Endodermal cell (in vitro differentiated cells): ENCODE measurements around the gene CAND1. TPM values are rescaled to one million over a fixed set of nuclear protein-coding genes. Genes with fewer than 3 reads are reported as not detected.

ENCODE experiments used
- DNase-seq: peaks from one replicate; pipeline ENCODE4 v3.0.0-alpha.2; 2017
- H3K27ac ChIP-seq: 2 replicates; pipeline ENCODE4 v1.5.1; 2013; ENCODE audit warnings: mild to moderate bottlenecking, low read depth, low read length, moderate library complexity
- H3K27me3 ChIP-seq: 2 replicates; pipeline ENCODE4 v1.6.1; 2013; ENCODE audit warnings: mild to moderate bottlenecking, low read length, moderate library complexity; ENCODE audit not compliant: insufficient read depth, control insufficient read depth, poor library complexity, severe bottlenecking
- H3K36me3 ChIP-seq: 2 replicates; pipeline ENCODE4 v1.7.0; 2013; ENCODE audit warnings: mild to moderate bottlenecking, low read length, moderate library complexity; ENCODE audit not compliant: control insufficient read depth, insufficient read depth
- H3K4me1 ChIP-seq: one replicate; pipeline ENCODE4 v1.7.0; 2013; ENCODE audit warnings: low read length; ENCODE audit not compliant: control insufficient read depth, insufficient read depth
- H3K4me3 ChIP-seq: 2 replicates; pipeline ENCODE4 v1.5.1; 2013; ENCODE audit warnings: mild to moderate bottlenecking, low read length, moderate library complexity
- H3K9ac ChIP-seq: 2 replicates; pipeline ENCODE4 v1.6.1; 2013; ENCODE audit warnings: mild to moderate bottlenecking, low read length, moderate library complexity; ENCODE audit not compliant: poor library complexity, severe bottlenecking; ENCODE audit errors: extremely low read depth
- H3K9me3 ChIP-seq: 2 replicates; pipeline ENCODE4 v1.6.1; 2013; ENCODE audit warnings: mild to moderate bottlenecking, low read length, moderate library complexity; ENCODE audit not compliant: control insufficient read depth
- H3K27ac Mint-ChIP-seq: 2 replicates; pipeline ENCODE4 v1.8.0; 2020; ENCODE audit warnings: mixed read lengths
- H3K27me3 Mint-ChIP-seq: 2 replicates; pipeline ENCODE4 v1.8.0; 2021; ENCODE audit warnings: mild to moderate bottlenecking, mixed read lengths; ENCODE audit not compliant: insufficient read depth
- H3K36me3 Mint-ChIP-seq: 2 replicates; pipeline ENCODE4 v1.8.0; 2020; ENCODE audit warnings: low read depth, mixed read lengths
- H3K4me1 Mint-ChIP-seq: 2 replicates; pipeline ENCODE4 v1.8.0; 2020; ENCODE audit warnings: mixed read lengths
- H3K4me3 Mint-ChIP-seq: 2 replicates; pipeline ENCODE4 v1.8.0; 2020; ENCODE audit warnings: mild to moderate bottlenecking, moderate library complexity, mixed read lengths
- H3K9me3 Mint-ChIP-seq: 2 replicates; pipeline ENCODE4 v1.8.0; 2020; ENCODE audit warnings: mild to moderate bottlenecking, mixed read lengths
- WGBS, 2 experiments: methylation state at CpG; one replicate each; pipeline versions ENCODE4 v1.1.5 to v1.1.7; 2013; ENCODE audit warnings: missing lambda C conversion rate in 2 of 2, mixed read lengths in 1 of 2; ENCODE audit not compliant: insufficient coverage in 1 of 2, insufficient read length in 1 of 2; 5-methylcytosine and 5-hydroxymethylcytosine counted together
- total RNA-seq, 2 donors: library from RNA; stranded (reverse); fragmentation: NEBNext Ultra II Directional in 1 of 2; extraction: Animal tissue kit (Norgen Biotek cat#: 25700) in 1 of 2; gene quantifications; 2 replicates in 1 of 2; 3 replicates in 1 of 2; pipeline ENCODE4 v1.2.1, GENCODE V29; 2021
- TF ChIP-seq, protein P1 (sequence below): fragments of 200-600 bp; sonication (generic); conservative IDR thresholded peaks from 2 replicates; pipeline ENCODE4 v1.5.0; 2021; ENCODE audit warnings: antibody characterized with exemption, mild to moderate bottlenecking

CAND1 gene
- total RNA-seq, 2 donors from 2014 or later = 207 to 259 TPM

DNA sequence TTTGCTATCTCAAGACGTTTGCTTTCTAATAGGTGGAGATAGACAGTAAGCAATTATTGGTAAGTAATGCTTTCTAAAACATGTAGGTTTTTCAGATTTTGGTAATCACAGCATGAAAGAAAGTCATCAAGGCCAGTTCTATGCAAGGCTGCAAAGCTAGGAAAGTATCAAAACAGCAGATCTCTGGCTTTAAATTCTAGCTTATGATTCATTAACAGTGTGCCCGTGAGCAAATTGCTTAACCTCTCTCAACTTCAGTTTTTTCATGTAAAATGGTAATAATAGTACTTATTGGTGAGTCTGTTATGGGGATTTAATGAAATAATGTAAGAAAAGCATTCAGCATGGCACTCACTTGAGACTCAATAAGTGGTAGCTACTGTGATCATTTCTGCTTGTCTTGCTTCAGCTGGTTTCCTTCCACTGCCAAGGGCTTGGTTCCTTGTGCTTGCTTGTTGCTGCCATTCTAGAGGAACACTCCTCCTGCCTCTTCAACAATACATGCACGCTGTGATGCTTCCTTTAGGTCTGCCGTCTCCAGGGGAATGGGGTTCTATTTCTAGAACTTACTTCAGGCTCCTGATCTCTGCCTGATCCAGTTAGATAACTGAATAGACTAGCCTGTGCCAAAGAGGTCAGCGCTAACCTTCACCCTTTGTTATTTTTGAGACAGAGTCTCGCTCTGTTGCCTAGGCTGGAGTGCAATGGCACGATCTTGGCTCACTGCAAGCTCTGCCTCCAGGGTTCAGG is 88.4 kb downstream of the CAND1 start:
- H3K4me1 Mint-ChIP-seq = peaks cover 15% of the 10 kb centered on the region

DNA sequence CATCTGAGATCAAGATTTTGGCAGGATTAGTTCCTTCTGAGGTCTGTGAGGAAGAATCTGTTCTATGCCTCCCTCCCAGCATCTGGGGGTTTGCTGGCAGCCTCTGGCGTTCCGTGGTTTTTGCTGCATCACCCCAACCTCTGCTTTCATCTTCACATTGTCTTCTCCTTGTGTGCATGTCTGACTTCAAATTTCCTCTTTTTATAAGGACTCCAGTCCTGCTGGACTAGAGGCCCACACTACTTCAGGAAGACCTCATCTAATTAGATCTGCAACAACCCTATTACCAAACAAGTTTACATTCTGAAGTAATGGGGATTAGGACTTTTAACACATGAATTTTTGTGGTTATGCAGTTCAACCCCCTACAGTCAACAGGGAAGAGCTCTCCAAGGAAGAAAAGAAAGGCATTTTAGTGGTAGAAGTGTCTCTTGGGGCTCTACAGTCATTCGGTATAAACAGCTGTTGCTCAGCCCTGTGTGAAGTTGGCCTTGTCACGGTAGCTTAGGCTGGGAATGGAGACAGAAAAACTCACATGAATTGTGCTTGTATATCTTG is 89.7 kb downstream of the CAND1 start:
- peaks cover 12% of the 10 kb centered on the region for H3K9me3 Mint-ChIP-seq
- H3K4me1 ChIP-seq = peaks cover 7% of the 10 kb centered on the region
- no peak overlapping the region for H3K27ac Mint-ChIP-seq
- no peak overlapping the region for H3K9ac ChIP-seq
- H3K4me1 Mint-ChIP-seq = peaks cover 17% of the 10 kb centered on the region
- no peak overlapping the region for H3K4me3 Mint-ChIP-seq
- H3K4me3 ChIP-seq = no peak overlapping the region
- peaks cover 46% of the 10 kb centered on the region for H3K27me3 ChIP-seq
- TF ChIP-seq, protein P1, sequence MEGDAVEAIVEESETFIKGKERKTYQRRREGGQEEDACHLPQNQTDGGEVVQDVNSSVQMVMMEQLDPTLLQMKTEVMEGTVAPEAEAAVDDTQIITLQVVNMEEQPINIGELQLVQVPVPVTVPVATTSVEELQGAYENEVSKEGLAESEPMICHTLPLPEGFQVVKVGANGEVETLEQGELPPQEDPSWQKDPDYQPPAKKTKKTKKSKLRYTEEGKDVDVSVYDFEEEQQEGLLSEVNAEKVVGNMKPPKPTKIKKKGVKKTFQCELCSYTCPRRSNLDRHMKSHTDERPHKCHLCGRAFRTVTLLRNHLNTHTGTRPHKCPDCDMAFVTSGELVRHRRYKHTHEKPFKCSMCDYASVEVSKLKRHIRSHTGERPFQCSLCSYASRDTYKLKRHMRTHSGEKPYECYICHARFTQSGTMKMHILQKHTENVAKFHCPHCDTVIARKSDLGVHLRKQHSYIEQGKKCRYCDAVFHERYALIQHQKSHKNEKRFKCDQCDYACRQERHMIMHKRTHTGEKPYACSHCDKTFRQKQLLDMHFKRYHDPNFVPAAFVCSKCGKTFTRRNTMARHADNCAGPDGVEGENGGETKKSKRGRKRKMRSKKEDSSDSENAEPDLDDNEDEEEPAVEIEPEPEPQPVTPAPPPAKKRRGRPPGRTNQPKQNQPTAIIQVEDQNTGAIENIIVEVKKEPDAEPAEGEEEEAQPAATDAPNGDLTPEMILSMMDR = no peak
- no peaks in the 10 kb centered on the region for H3K36me3 ChIP-seq
- no peak overlapping the region for H3K27ac ChIP-seq
- 62 to 63% methylated on average over 4 of the region's 4 CpGs for WGBS, 2 experiments
- DNase-seq = no peak
- peaks cover 4% of the 10 kb centered on the region for H3K36me3 Mint-ChIP-seq
- peaks cover 48% of the 10 kb centered on the region for H3K27me3 Mint-ChIP-seq
- H3K9me3 ChIP-seq = peaks cover 10% of the 10 kb centered on the region

More for the DNA sequence above, 88.4 kb downstream of the CAND1 start:
- H3K4me3 Mint-ChIP-seq = no peak overlapping the region
- Histone ChIP-seq H3K4me3 (no peak overlapping the region), H3K9me3 (peaks cover 8% of the 10 kb centered on the region), H3K27ac (no peak overlapping the region), H3K27me3 (peaks cover 33% of the 10 kb centered on the region), H3K4me1 (peaks cover 7% of the 10 kb centered on the region), H3K9ac (no peak overlapping the region), H3K36me3 (no peaks in the 10 kb centered on the region)
- H3K36me3 Mint-ChIP-seq = peaks cover 4% of the 10 kb centered on the region
- TF ChIP-seq, protein P1 = no peak
- DNase-seq = no peak
- peaks cover 35% of the 10 kb centered on the region for H3K27me3 Mint-ChIP-seq
- 90 to 96% methylated on average over 4 to 7 of the region's 7 CpGs for WGBS, 2 experiments
- peaks cover 8% of the 10 kb centered on the region for H3K9me3 Mint-ChIP-seq
- no peak overlapping the region for H3K27ac Mint-ChIP-seq

DNA sequence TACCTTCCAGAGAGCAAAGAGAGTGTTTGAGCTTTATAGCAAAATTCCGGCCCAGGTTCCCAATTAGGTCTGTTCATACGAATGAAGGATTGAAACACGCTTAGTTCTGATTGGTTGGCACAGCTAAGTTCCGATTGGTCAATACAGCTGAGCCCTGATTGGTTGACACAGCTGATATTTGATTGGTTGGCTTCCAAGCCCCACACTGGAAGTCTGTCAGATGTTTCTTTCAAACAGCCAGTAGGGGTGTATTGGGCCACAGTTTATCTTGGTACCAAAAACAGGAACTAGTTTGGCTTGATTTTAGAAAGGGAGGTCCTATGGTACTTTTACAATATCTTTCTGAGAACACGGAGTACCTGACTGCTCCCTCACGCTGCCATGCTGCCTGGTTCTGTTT is 93.4 kb downstream of the CAND1 start:
- H3K9ac ChIP-seq = no peak overlapping the region
- Mint-ChIP-seq H3K9me3 (peaks cover 12% of the 10 kb centered on the region), H3K27ac (no peak overlapping the region), H3K27me3 (peaks cover 73% of the 10 kb centered on the region), H3K4me1 (peaks cover 16% of the 10 kb centered on the region), H3K36me3 (peaks cover 4% of the 10 kb centered on the region), H3K4me3 (no peak overlapping the region)
- peaks cover 63% of the 10 kb centered on the region for H3K27me3 ChIP-seq
- 61 to 65% methylated on average over 6 of the region's 6 CpGs for WGBS, 2 experiments
- peaks cover 3% of the 10 kb centered on the region for H3K4me1 ChIP-seq
- peaks cover 10% of the 10 kb centered on the region for H3K9me3 ChIP-seq
- H3K36me3 ChIP-seq = no peaks in the 10 kb centered on the region
- no peak overlapping the region for H3K27ac ChIP-seq
- TF ChIP-seq, protein P1 = no peak
- DNase-seq = no peak
- H3K4me3 ChIP-seq = no peak overlapping the region
